Esophagus muscularis mucosa (tissue), 4 donors: ENCODE results near the gene CCDC88A. TPM values are rescaled to one million over a fixed set of nuclear protein-coding genes. Genes with fewer than 3 reads are reported as not detected.

Source experiments
- DNase-seq: peaks from one replicate; pipeline ENCODE4 v3.0.0-alpha.2; 2017; ENCODE audit errors: extremely low spot score
- H3K27ac ChIP-seq, 4 donors: fragments of 200-600 bp; sonication (generic); replicated peaks in 1 of 4; 1 replicate in 3 of 4; 2 replicates in 1 of 4; pipeline ENCODE4 v1.5.1; 2016 to 2019; ENCODE audit warnings: mild to moderate bottlenecking in 1 of 4
- H3K27me3 ChIP-seq, 4 donors: fragments of 200-600 bp; sonication (generic); one replicate each; pipeline versions ENCODE4 v1.5.1 to v1.6.0; 2016 to 2019
- H3K36me3 ChIP-seq, 4 donors: fragments of 200-600 bp; sonication (generic); one replicate each; pipeline ENCODE4 v1.5.1; 2016 to 2019
- H3K4me1 ChIP-seq, 4 donors: fragments of 200-600 bp; sonication (generic); one replicate each; pipeline ENCODE4 v1.5.1; 2016 to 2019
- H3K4me3 ChIP-seq, 4 donors: fragments of 200-600 bp; sonication (generic); 1 replicate in 2 of 4; 2 replicates in 2 of 4; pipeline ENCODE4 v1.5.1; 2016 to 2019; ENCODE audit warnings: mild to moderate bottlenecking in 4 of 4, moderate library complexity in 1 of 4
- H3K9me3 ChIP-seq, 4 donors: fragments of 200-600 bp; sonication (generic); 1 replicate in 3 of 4; 2 replicates in 1 of 4; pipeline ENCODE4 v1.5.1; 2016 to 2019
- CTCF ChIP-seq, 3 experiments: fragments of 200-600 bp in 2 of 3; fragments of 450-650 bp in 1 of 3; sonication (generic) in 2 of 3; IDR thresholded peaks; one replicate each; pipeline ENCODE4 v1.5.1; 2017 to 2019; ENCODE audit warnings: antibody characterized with exemption in 3 of 3, mild to moderate bottlenecking in 2 of 3, moderate library complexity in 1 of 3
- EP300 ChIP-seq: sonication (generic); formaldehyde crosslinking; IDR thresholded peaks from one replicate; pipeline ENCODE4 v1.6.1; 2017; ENCODE audit warnings: antibody characterized with exemption
- POLR2A ChIP-seq: fragments of 450-650 bp; IDR thresholded peaks from one replicate; pipeline ENCODE4 v1.6.1; 2017; ENCODE audit warnings: antibody characterized with exemption, moderate library complexity, mild to moderate bottlenecking, low read depth
- POLR2AphosphoS5 ChIP-seq, 2 donors: sonication (generic); formaldehyde crosslinking; IDR thresholded peaks; one replicate each; pipeline ENCODE4 v1.6.1; 2017; ENCODE audit warnings: antibody characterized with exemption in 2 of 2
- WGBS: methylation state at CpG from one replicate; pipeline ENCODE4 v1.1.5; 2018; 5-methylcytosine and 5-hydroxymethylcytosine counted together
- intact Hi-C: fragments of 100-400 bp; cut with DNase I; formaldehyde crosslinking; loops from one replicate; pipeline ENCODE4 v1.15.1; 2023
- total RNA-seq, 4 donors: library from RNA; depleted of rRNA; stranded (reverse); fragments of >200 nt; gene quantifications; one replicate each; pipeline versions ENCODE4 v1.1.0 to v1.2.1, GENCODE V29; 2016

The CCDC88A gene
- total RNA-seq, 4 donors from 2014 or later: 29.7 to 58.6 (median 38.5) TPM

GRCh38 chr2:55309446-55309845, 110.2 kb downstream of the CCDC88A start:
- Histone ChIP-seq H3K4me1 (no peaks in the 10 kb centered on the region), H3K27ac (no peak overlapping the region), H3K36me3 (peaks cover 0 to 76% (median 29%) of the 10 kb centered on the region in 4 donors), H3K4me3 (no peak overlapping the region), H3K9me3 (no peaks in the 10 kb centered on the region), H3K27me3 (no peaks in the 10 kb centered on the region)
- WGBS: 72% methylated on average over 2 of the region's 2 CpGs
- no peak for DNase-seq
- intact Hi-C loops: no loop called here
- no peak for TF ChIP-seq EP300
- no peak for TF ChIP-seq CTCF (IDR thresholded peaks at IDR 0.05)
- TF ChIP-seq POLR2A: no peak
- TF ChIP-seq POLR2AphosphoS5 (IDR thresholded peaks at IDR 0.05): no peak

- 95% methylated on average over 3 of the region's 3 CpGs for WGBS
- Histone ChIP-seq H3K9me3 (no peaks in the 10 kb centered on the region), H3K4me1 (no peaks in the 10 kb centered on the region), H3K27me3 (no peaks in the 10 kb centered on the region), H3K36me3 (peaks cover 0 to 27% (median 13%) of the 10 kb centered on the region in 4 donors), H3K27ac (no peak overlapping the region), H3K4me3 (no peak overlapping the region)
- no peak for DNase-seq
- TF ChIP-seq POLR2AphosphoS5 (IDR thresholded peaks at IDR 0.05): no peak
- no peak for TF ChIP-seq POLR2A
- TF ChIP-seq CTCF (IDR thresholded peaks at IDR 0.05): no peak
- TF ChIP-seq EP300: no peak
- intact Hi-C loops: no loop called here
These were observed 117.4 kb downstream of the CCDC88A start for GRCh38 chr2:55302241-55302640.

- Histone ChIP-seq H3K4me3 (no peak overlapping the region), H3K4me1 (no peaks in the 10 kb centered on the region), H3K9me3 (no peaks in the 10 kb centered on the region), H3K27me3 (no peaks in the 10 kb centered on the region), H3K27ac (no peak overlapping the region), H3K36me3 (peaks cover 0 to 24% (median 9%) of the 10 kb centered on the region in 4 donors)
- no peak for DNase-seq
- intact Hi-C loops: no loop called here
- TF ChIP-seq EP300 (no peak), POLR2AphosphoS5 (IDR thresholded peaks at IDR 0.05) (no peak), POLR2A (no peak), CTCF (IDR thresholded peaks at IDR 0.05) (no peak)
- WGBS: 100% methylated on average over 1 of the region's 1 CpG
These were observed 118.4 kb downstream of the CCDC88A start for GRCh38 chr2:55301277-55301676.

GRCh38 chr2:55296393-55296792, 123.3 kb downstream of the CCDC88A start:
- Histone ChIP-seq H3K27ac (no peak overlapping the region), H3K9me3 (no peaks in the 10 kb centered on the region), H3K36me3 (peaks cover 5 to 18% (median 10%) of the 10 kb centered on the region in 4 donors), H3K4me1 (peaks cover 1 to 7% (median 4%) of the 10 kb centered on the region in 4 donors), H3K4me3 (no peak overlapping the region), H3K27me3 (no peaks in the 10 kb centered on the region)
- intact Hi-C loops: no loop called here
- DNase-seq: no peak
- TF ChIP-seq CTCF (IDR thresholded peaks at IDR 0.05) (no peak), POLR2AphosphoS5 (IDR thresholded peaks at IDR 0.05) (no peak), POLR2A (no peak), EP300 (no peak)

GRCh38 chr2:55283083-55283482, 136.6 kb downstream of the CCDC88A start:
- no peaks in the 10 kb centered on the region for H3K9me3 ChIP-seq
- intact Hi-C loops: no loop called here
- peaks cover 16 to 34% (median 27%) of the 10 kb centered on the region in 4 donors for H3K4me1 ChIP-seq
- WGBS: 98% methylated on average over 11 of the region's 12 CpGs
- no peak for DNase-seq
- H3K27ac ChIP-seq: peak overlapping the region; percentile 87 to 94 (median 88)
- peak overlapping the region; percentile 66 to 87 (median 71) for H3K4me3 ChIP-seq
- peaks cover 0 to 4% (median 0%) of the 10 kb centered on the region in 4 donors for H3K36me3 ChIP-seq
- H3K27me3 ChIP-seq: peaks cover 0 to 11% (median 0%) of the 10 kb centered on the region in 4 donors
- TF ChIP-seq EP300: no peak
- no peak for TF ChIP-seq CTCF (IDR thresholded peaks at IDR 0.05)
- no peak for TF ChIP-seq POLR2AphosphoS5 (IDR thresholded peaks at IDR 0.05)
- no peak for TF ChIP-seq POLR2A
